ENCODE data around the gene EXT2. TPM values are rescaled to one million over a fixed set of nuclear protein-coding genes. Genes with fewer than 3 reads are reported as not detected.

EXT2 gene
- total and polyA plus RNA-seq, 2 of the 13 experiments (the other 11 are each of a cell fraction or from before 2014, with no cell fraction given): 61.5 to 68.7 TPM

DNA sequence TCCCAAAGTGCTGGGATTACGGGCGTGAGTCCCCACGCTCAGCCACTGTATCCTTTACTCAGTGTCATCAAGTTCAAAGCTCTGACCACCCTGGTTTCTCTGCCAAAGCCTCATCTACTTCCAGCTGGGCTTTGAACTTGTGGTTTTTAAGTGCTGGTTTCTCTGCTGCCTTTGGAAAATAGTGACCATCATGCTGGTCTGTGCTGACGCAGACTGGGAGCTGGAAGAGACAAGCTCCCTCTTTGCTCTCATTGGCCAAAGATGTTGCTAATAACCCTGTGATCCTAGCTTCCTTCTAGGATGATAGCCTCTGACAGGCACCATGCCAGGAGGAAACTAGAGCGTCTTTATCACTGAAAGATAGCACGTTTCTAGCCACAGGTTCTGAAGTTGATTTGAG is 152.0 kb downstream of the EXT2 start:
- Histone ChIP-seq H3K9ac (ENCODE audit: insufficient read depth, low read depth, low read length) (no peak overlapping the region), H3K27me3 (ENCODE audit: control insufficient read depth in 1 of 2, insufficient read depth in 2 of 2, low read length in 2 of 2) (no peaks in the 10 kb centered on the region), H3K27ac (ENCODE audit: extremely low read length, insufficient read depth, low read length) (no peak overlapping the region), H3K4me3 (replicated peaks in 1 of 3; ENCODE audit: insufficient read depth in 1 of 3, low read depth in 2 of 3, low read length in 3 of 3) (no peak overlapping the region), H3K4me2 (ENCODE audit: low read depth, low read length) (no peak overlapping the region), H2AFZ (ENCODE audit: low read length) (no peak overlapping the region), H3K9me3 (ENCODE audit: low read length) (no peaks in the 10 kb centered on the region), H3K4me1 (ENCODE audit: insufficient read depth, low read length) (peaks cover 21% of the 10 kb centered on the region), H3K79me2 (ENCODE audit: insufficient read depth, low read length) (no peaks in the 10 kb centered on the region), H4K20me1 (ENCODE audit: insufficient read depth, low read length) (no peaks in the 10 kb centered on the region), H3K36me3 (replicated peaks in 1 of 2; ENCODE audit: control insufficient read depth in 1 of 2, insufficient read depth in 2 of 2, low read length in 2 of 2) (no peaks in the 10 kb centered on the region)
- ATAC-seq (no peak), FAIRE-seq (no peak), DNase-seq (ENCODE audit: low spot score) (no peak)
- WGBS (ENCODE audit: low lambda C conversion rate): 97% methylated on average over 5 of the region's 6 CpGs
- in situ Hi-C loops (cut with HindIII; ENCODE audit: extremely low pct_ligation_motif_present, low pct_unique_long_range_greater_than_20kb) (no loop called here), intact Hi-C loops (cut with micrococcal nuclease; ENCODE audit: unreplicated experiment) (no loop called here)
- CTCF ChIA-PET (ENCODE audit: low intra/inter-chr PET ratio, low total read pairs): no interaction called here
- POLR2A ChIA-PET: no interaction called here
- BruUV-seq (replicated peaks): no TSS peak
- TF ChIP-seq ZNF383 (CRISPR knock-in tag; IDR thresholded peaks at IDR 0.05; ENCODE audit: borderline replicate concordance): no peak
- TF ChIP-seq ZNF407 (CRISPR knock-in tag; IDR thresholded peaks at IDR 0.05; ENCODE audit: not compliant biosample characterization): no peak
- TF ChIP-seq KLF12 (CRISPR knock-in tag; IDR thresholded peaks at IDR 0.05; ENCODE audit: borderline replicate concordance): no peak
- no peak for TF ChIP-seq PPARG (CRISPR knock-in tag; conservative IDR thresholded peaks at IDR 0.05)
- no peak for TF ChIP-seq ZFP91 (CRISPR knock-in tag; IDR thresholded peaks at IDR 0.05; ENCODE audit: borderline replicate concordance)
- no peak for TF ChIP-seq NR3C1 (CRISPR knock-in tag; IDR thresholded peaks at IDR 0.05)
- TF ChIP-seq KDM5B (CRISPR knock-in tag; IDR thresholded peaks at IDR 0.05; ENCODE audit: borderline replicate concordance): no peak
- no peak for TF ChIP-seq ZNF672 (CRISPR knock-in tag; IDR thresholded peaks at IDR 0.05)
- no peak for TF ChIP-seq ZMYM3 (CRISPR knock-in tag; IDR thresholded peaks at IDR 0.05)
- TF ChIP-seq ZNF335 (CRISPR knock-in tag; IDR thresholded peaks at IDR 0.05): no peak
- no peak for TF ChIP-seq ADNP (CRISPR knock-in tag; IDR thresholded peaks at IDR 0.05)
- no peak for TF ChIP-seq NFE2L2 (IDR thresholded peaks at IDR 0.05; ENCODE audit: low read length)
- TF ChIP-seq SAP130 (CRISPR knock-in tag; IDR thresholded peaks at IDR 0.05; ENCODE audit: low read depth): no peak
- TF ChIP-seq SP5 (CRISPR knock-in tag; IDR thresholded peaks at IDR 0.05; ENCODE audit: borderline replicate concordance, low read depth): no peak
